SK-N-SH treated with all-trans-retinoic acid at 6 μM for 48 hours (cell line): ENCODE results near the gene KCNK15.

Experiments
- CREB5 ChIP-seq: fragments of 250-450 bp; sonication (Bioruptor Pico); IDR thresholded peaks from 2 replicates; pipeline ENCODE4 v1.5.1; 2020; ENCODE audit warnings: low read depth, mild to moderate bottlenecking, moderate library complexity
- PPARA ChIP-seq: fragments of 250-450 bp; sonication (Bioruptor Pico); IDR thresholded peaks from 2 replicates; pipeline ENCODE4 v1.5.0; 2020; ENCODE audit warnings: mild to moderate bottlenecking, borderline replicate concordance
- TCF4 ChIP-seq: fragments of 250-450 bp; sonication (Bioruptor Pico); IDR thresholded peaks from 2 replicates; pipeline ENCODE4 v1.8.0; 2021; ENCODE audit warnings: mild to moderate bottlenecking, moderate library complexity, borderline replicate concordance
- ZC3H10 ChIP-seq: fragments of 250-450 bp; sonication (Bioruptor Pico); IDR thresholded peaks from 2 replicates; pipeline ENCODE4 v1.5.1; 2021; ENCODE audit warnings: mild to moderate bottlenecking, moderate library complexity
- ZFP3 ChIP-seq: fragments of 250-450 bp; sonication (Bioruptor Pico); IDR thresholded peaks from 2 replicates; pipeline ENCODE4 v1.5.0; 2020; ENCODE audit warnings: mild to moderate bottlenecking, moderate library complexity
- ZFP30 ChIP-seq: fragments of 450-650 bp; formaldehyde crosslinking; IDR thresholded peaks from 2 replicates; pipeline ENCODE4 v1.5.0; 2022; ENCODE audit warnings: mild to moderate bottlenecking, moderate library complexity
- ZNF70 ChIP-seq: fragments of 450-650 bp; formaldehyde crosslinking; IDR thresholded peaks from 2 replicates; pipeline ENCODE4 v1.5.0; 2020; ENCODE audit warnings: mild to moderate bottlenecking, moderate library complexity
- TF ChIP-seq, protein P1 (sequence below): fragments of 250-450 bp; sonication (Bioruptor Pico); IDR thresholded peaks from 2 replicates; pipeline ENCODE4 v1.8.0; 2020; ENCODE audit warnings: mild to moderate bottlenecking, moderate library complexity, borderline replicate concordance

GRCh38 chr20:44773070-44773829, 27.6 kb downstream of the KCNK15 start:
- TF ChIP-seq ZNF70 = no peak
- no peak for TF ChIP-seq ZFP30
- no peak for TF ChIP-seq PPARA
- no peak for TF ChIP-seq CREB5 (CRISPR knock-in tag)
- no peak for TF ChIP-seq TCF4 (CRISPR knock-in tag)
- TF ChIP-seq, protein P1, sequence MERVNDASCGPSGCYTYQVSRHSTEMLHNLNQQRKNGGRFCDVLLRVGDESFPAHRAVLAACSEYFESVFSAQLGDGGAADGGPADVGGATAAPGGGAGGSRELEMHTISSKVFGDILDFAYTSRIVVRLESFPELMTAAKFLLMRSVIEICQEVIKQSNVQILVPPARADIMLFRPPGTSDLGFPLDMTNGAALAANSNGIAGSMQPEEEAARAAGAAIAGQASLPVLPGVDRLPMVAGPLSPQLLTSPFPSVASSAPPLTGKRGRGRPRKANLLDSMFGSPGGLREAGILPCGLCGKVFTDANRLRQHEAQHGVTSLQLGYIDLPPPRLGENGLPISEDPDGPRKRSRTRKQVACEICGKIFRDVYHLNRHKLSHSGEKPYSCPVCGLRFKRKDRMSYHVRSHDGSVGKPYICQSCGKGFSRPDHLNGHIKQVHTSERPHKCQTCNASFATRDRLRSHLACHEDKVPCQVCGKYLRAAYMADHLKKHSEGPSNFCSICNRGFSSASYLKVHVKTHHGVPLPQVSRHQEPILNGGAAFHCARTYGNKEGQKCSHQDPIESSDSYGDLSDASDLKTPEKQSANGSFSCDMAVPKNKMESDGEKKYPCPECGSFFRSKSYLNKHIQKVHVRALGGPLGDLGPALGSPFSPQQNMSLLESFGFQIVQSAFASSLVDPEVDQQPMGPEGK = no peak
- TF ChIP-seq ZC3H10 (CRISPR knock-in tag) = no peak
- TF ChIP-seq ZFP3 (CRISPR knock-in tag) = no peak
